NOMO-1 treated with dmso at 0.1 percent for 144 hours (cell line): Measurements from ENCODE around the gene MRPL19.

Experiments
- DNase-seq: peaks from one replicate; lab custom pipeline; 2025; ENCODE audit not compliant: unreplicated experiment; lab: John Stamatoyannopoulos, UW

MRPL19 gene

GRCh38 chr2:75646583-75647425 is at the start of gene MRPL19:
TSS of gene MRPL19 (plus strand) at chr2:75646783. CDS start at chr2:75646808, 25 bp downstream.
- DNase-seq = peak; percentile 90

DNA sequence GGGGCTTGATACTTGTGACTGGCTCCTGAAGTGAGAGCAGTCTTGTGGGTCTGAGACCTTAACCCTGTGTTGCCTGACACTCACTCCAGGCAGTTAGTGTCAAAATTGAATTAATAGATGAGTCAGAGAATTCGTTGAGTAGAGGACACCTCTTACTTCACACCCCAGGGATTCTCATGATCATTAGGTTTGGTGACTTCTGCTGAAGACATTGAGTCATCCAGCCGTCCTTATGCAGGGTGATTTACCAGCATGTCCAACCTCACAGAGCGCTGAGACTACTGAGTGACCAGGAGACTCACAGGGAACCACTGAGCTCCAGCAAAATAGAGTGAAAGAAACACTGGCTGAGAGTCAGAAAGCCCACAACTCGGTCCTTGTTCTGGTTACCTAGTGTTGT is 49.8 kb upstream of the MRPL19 start:
- DNase-seq = no peak

DNA sequence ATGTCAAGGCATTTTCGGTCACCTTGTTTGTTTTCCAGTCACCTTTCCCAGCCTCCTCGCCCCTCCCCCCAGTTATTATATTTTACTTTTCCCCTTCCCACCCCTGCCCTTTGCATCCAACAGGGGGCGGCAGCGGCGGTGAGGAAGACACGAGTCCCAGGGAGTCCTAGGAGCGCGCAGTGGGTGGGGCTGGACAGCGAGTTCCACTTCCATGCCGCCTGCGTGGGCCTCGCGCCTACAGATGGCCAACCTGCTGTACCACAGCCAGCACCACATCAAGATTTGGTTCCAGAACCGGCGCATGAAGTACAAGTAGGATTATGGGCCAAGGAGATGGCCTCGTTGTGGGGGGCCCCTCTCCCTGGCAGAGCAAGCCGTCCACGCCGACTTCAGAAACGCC is 48.6 kb upstream of the MRPL19 start:
- no peak for DNase-seq

DNA sequence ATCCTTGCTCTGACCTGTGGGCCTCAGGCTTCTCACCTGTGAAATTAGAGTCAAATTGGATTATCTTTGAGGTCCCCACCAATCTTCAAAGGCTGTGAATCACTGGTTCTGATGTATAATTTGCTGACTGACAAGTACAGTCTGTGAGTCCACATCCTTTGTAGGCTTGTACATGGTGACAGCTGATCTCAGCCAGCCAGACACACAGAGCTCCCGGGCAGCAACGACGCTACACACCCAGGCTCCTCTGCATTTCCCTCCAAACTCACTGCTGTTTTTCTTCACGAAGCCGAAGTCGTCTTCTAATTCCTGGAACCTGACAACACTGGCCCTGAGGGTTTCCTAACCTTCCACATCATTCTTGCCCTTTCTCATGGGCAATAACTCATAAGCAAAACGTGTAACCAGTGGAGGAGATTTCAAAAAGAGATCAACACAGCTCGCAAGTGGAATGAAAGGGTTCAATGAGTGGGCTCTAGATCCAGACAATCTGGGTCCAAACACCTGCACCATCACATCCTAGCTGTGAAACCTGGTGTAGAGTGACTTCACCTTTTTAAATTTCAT is 47.9 kb upstream of the MRPL19 start:
- no peak for DNase-seq

GRCh38 chr2:75600461-75601011 is 46.0 kb upstream of the MRPL19 start:
- no peak for DNase-seq

DNA sequence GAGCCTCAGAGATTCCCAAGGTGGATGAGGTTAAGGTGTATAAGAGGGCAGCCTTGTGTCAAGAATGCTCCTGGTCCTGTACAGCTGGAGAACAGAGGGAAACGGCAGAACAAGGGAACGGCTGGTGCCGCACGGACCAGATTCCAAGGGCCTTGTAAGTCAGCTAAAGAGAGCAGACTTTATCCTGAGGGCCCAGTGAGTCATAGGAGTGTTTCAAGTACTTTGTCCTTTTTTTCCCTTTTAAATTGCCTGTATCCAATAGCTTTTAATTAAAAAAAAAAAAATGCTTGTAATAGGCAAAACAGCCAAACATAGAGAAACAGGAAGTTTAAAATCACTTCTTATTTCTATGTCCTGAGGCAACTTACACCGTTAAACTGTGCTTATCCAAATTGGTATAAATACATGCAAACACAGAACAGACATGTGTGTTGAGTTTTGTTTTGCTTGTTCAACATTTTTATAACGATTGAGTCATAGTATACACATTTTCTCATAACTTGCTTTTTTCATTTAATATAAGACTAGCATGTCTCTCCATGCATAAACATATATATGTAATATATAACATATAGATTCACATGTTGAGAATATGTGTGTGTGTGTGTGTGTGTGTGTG is 43.8 kb upstream of the MRPL19 start:
- no peak for DNase-seq

DNA sequence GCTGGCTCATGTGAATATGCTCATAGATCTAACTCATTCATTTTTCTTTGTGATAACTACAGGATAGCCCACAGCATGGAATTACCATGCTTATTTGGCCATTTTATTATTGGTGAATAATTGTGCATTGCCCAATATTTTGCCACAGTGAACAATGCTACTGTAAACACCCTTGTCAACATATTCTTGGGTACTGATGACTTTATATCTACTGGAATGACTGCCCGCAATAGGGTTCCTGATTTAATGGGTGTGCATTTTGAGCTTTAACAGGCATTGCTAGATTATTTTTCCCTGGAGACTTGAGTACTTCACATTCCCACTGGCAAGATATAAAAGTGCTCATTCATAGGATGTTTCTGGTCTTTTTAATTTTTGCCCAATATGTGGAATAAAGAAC is 43.1 kb upstream of the MRPL19 start:
- DNase-seq = no peak

GRCh38 chr2:75604484-75604883 is 42.1 kb upstream of the MRPL19 start:
- DNase-seq = no peak

DNA sequence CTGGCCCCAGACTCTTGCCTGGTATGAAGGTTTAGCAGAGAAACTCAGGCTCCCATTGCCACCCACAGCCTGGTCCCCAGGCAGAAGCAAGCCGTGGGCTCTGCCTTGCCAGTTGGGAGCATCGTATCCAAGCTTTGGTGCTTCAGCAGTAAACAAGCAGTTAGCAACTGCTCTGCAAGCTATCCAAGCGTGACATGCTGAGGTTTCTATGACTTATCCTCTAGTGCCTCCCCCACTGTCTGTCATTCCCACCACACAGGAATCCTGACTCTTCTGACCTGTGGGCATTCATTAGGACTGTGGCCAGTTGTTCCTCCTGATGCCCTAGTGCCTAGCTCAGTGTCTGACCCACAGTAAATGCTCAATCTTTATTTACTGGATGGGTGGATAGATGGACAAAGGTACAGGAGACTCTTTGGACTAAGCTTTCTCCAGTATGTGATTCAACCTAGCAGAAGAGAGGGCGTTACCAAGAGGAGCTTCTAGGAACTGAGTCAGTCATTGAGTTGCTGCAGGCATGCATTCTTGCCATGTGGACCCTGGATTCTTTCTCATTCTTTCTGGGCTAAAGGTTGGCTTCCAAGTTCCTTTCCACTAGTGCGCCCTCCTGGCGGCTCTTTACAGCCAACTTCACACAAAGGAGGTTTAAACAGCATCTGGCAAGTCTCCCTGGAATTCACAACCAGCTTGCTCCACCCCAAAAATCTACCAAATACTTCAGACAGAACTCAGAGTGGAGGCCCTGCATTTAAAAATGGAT is 40.6 kb upstream of the MRPL19 start:
- DNase-seq = no peak

- DNase-seq = no peak
Observed at GRCh38 chr2:75606761-75607399, 39.7 kb upstream of the MRPL19 start.

DNA sequence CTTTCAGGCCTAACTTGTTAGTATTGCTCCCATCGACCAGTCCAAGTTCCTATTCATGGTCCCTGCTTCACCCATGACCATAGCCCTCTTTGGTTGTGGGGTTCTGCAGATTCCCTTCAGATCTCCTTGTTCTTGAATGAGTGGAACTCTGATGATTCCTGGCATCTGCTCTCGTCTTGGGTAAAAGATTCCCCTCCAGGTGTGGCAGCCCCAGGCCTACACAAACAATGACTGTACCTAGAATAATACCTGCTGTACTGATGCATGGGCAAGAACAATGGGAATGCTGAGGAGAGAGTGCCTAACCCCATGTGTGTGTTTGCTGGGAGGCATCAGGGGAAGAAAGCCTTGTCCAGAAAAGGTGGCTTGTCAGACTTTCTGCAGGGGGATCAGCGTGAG is 39.2 kb upstream of the MRPL19 start:
- no peak for DNase-seq

DNA sequence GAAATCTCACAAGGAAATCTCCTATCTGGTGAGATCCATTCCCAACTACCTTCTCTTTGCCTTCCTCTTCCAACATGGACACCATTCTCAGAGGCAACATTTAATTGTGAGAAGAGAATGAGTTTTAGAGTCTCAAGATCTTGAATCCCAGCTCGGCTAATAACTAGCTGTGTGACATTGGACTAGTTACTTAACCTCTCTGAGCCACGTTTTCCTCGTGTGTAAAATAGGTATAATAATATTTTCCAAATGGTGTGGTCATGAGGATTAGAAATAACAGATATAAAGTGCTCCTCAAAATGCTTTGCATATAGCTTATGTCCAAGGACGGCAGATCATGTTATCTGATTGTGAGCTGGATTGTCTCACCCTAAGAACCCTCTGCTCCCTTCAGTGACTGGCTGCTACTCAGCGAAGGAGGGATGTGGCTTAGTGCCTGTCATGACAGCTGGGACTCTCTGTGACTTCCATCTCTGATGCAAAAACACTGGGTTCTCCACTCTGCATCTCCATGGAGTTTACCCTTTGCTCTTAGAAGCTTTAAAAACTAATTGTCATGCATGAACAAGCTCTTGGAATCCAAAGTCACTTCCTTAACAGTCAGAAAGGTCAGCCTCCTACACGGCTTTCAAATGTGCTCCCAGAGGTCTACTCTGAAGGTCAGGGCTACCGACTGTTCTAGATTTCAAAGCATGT is 38.4 kb upstream of the MRPL19 start:
- no peak for DNase-seq

DNA sequence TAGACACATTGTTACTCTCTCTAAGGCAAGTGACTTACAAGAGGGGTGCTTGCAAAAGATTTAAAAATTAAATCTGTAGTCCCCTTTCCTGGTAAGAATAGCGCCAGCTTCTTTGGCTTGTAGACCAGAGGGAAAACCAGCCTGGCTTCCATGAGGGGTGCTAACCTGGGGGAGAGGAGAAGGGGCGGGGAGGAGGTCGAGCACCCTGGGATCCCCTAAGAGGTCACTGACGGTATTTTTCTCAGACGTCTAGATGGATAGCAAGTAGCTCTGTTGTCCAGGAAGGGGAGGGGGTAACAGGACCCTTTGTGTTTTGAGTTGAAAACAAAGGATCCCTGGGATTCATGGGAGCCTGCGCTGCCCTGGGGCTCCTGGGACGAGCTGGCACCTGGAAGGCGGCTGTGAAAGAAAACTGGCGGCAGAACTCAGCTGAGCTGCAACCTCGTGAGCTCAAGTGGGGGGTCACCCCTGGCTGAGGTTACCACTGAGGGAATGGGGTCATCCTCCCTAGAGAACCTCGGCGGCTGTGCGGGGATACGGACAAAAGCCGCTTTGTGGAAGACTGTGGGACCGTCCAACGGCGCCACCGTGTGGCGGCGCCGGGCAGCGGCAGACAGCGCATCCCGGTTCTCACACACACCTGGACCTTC is 37.8 kb upstream of the MRPL19 start:
- no peak for DNase-seq

GRCh38 chr2:75609334-75609689 is 37.3 kb upstream of the MRPL19 start:
- DNase-seq = no peak

DNA sequence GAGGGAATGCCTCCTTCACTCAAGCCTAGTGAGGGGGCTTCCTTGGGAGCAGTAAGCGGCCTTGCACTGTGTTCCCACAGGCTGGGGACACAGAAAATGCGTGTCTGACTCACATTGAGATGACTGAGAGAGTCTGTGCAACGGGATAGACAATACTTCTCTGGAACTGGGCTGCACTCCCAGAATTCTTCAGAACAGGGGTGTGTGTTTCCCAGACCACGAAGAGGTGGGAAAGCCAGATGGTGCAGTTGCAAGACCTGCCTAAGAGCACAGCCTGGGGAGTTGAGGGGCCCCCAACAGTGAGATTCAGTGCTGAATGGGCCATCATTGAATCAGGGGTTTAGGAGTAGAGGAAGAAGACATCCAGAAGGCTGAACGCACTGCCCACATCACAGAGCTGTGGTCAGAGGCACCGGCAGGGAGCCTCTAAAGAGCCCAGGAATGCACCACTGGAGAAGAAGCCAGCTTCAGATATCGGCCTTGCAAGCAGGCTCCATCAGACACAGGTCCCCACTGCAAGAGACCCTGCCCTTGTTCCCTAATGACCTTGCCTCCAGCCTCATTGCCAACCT is 36.6 kb upstream of the MRPL19 start:
- no peak for DNase-seq

DNA sequence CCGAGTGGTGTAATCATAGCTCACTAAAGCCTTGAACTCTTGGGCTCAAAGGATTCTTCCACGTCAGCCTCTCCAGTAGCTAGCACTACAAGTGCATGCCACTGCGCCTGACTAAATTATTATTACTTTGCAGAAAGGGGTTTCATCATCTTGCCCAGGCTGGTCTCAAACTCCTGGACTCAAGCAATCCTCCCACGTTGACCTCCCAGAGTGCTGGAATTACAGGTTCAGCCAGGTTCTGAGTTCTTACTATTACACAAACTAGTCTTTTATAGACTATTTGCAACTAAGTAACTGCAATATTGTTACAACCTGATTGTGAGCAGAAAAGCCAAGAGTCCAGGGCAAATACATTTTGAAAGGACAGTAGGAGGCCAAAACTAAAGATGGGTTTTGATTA is 35.9 kb upstream of the MRPL19 start:
- DNase-seq = no peak

GRCh38 chr2:75612108-75612861 is 34.3 kb upstream of the MRPL19 start:
- no peak for DNase-seq

DNA sequence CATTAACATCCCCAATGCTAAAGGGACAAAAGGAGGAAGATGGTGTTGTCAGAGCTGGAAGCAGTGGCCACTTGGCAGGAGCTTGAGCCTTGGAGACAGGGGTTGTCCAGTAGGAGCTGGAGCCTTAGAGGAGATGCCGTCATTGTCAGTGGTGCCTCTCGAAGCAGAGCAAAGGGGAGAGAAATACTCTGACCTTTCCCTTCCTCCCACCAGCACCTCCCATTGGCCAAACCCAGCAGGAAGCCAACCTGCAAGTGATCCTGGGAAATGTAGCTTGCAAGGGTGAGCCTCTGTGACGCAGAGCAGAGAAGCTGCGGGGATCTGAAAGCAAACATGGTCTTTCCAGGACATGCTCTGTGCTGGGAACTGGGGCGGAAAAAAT is 33.7 kb upstream of the MRPL19 start:
- no peak for DNase-seq

GRCh38 chr2:75614162-75614651 is 32.4 kb upstream of the MRPL19 start:
- no peak for DNase-seq
